SHP77 treated with DMSO at 0.1 percent for 48 hours (cell line): Measurements from ENCODE around the gene SFMBT1.
"Not testable (repeated sequence)": the region's sequence is repeated elsewhere in the genome, so short reads cannot be mapped to it uniquely, and the experiment has no call there.

Source experiments
- DNase-seq: peaks from one replicate; lab custom pipeline; 2025; lab: John Stamatoyannopoulos, UW

The SFMBT1 gene

DNA sequence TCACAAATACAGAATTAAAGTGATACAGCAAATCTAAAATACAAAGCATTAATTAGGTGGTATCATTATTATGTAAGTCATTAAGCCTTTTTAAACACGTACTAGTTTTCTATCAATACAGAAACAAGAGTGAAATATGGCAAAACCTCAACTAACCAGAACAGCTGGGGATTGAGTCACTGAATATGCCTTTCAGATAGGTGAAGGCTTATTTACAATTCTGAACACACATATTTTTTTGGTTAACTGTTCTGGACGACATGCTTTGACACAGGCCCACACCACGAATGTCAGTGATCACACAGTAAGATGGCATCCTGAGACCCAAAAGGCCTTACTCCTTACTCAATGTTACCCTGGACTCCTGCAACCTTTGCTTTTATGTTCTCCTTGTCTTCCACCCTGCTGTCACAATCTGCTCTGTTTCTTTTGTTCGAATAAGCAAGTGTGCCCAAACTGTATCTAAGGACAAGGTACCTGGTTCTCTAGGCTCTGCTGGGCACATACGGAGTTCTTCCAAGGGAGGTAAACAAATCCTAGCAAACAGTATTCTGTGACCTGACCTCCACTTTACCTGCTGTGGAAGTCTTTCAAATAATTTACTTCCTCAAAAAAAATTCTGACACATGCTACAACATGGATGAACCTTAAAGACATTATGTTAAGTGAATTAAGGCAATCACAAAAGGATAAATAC lies 7.0 kb downstream of the SFMBT1 start:
- no peak for DNase-seq

DNA sequence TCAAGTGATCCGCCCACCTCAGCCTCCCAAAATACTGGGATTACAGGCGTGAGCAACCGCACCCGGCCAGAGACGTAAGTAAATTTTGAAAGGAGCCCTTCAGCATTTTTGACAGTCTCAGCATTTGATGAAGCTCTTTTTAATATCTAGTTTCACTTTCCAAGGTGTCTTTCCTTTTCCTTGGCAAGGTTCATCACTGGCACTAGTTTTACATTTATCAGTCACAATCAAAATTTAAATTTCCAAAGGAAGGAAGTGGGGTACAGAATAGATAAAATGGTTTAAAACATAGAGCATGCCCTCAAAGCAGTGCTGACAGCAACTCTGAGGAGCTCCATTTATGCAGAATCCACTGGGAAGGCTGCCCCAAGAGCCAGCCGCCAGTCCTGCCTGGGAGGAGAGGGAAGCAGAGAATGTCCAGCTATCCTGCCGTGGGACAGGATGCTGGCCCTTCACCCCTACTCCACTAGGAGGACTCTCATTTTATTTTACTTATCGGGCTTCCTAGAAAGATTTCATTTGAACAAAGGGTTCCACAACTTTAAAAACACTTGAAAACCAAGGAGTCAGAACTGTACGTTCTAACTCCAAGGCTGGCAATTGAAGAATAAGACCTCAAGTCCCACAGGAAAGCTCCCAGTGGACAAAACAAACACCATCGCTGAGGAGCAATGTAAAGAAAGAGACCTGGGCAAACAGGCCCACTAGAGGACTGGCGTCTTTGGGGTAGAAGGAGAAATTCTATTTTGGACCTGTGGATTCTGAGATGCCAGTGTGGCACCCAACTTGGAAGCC lies 9.9 kb downstream of the SFMBT1 start:
- DNase-seq, result no peak

DNA sequence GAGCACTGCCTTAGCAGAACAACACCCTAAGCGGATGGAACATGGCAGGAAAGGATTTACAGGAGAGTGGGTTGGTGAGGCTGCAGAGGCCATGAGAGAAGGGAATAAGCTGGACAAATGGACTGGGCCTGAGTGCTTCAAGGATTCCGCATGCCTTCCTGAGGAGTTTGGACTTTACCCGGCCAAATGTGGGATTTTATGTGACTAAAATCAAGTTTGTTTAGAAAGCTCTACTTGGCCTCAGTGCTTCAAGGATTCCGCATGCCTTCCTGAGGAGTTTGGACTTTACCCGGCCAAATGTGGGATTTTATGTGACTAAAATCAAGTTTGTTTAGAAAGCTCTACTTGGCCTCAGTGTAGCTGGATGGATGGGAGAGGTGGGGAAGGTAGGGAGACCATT lies 10.9 kb downstream of the SFMBT1 start:
- not testable (repeated sequence) for DNase-seq

DNA sequence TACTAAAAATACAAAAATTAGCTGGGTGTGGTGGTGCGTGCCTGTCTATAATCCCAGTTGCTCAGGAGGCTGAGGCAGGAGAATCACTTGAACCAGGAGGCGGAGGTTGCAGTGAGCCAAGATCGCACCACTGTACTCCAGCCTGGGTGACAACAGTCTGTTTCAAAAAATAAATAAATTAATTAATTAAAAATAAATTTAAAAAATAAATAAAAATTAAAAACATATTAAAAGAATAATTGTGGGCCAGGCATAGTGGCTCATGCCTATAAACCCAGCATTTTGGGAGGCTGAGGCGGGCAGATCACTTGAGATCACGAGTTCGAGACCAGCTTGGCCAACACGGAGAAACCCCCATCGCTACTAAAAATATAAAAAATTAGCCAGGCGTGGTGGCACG lies 11.5 kb downstream of the SFMBT1 start:
- DNase-seq, result not testable (repeated sequence)

GRCh38 chr3:53032609-53033008 lies 13.3 kb downstream of the SFMBT1 start:
- DNase-seq, result no peak

DNA sequence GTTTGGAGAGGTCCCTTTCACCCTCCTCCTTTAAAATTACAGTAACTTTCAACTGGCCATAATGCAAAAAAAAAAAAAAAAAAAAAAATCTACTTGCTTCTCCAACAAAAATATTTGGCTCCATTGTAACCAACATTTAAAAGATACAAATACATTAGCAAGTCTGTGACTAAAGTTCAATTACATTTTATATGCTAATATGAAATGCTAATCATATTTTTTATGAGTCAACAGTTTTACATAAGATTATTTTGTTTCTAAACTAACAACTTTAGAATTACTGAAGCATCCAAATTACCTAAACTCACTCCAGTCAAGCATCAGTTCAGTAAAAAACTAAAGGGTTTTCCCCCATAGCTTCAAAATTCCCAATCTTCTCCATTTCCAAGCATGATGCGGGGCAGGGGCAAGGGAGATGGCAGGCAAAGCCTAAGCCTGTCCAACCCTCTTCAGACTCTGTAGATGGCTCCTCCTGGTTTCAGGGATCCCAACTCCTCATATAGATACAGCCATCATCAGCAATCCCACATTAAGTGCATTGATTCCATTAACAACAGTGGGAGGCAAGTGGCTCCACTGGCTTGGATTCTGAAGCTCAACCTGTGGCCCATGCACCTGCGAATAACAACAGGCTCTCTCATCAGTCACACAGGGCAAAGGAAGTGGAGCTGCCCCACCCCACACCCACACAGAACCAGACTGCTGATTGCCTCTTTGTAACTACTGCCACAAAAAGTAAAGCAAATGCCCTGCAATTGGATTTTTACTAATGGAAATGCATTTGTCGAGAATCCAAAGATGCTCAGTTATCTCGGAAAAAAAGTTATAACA lies 15.0 kb downstream of the SFMBT1 start:
- DNase-seq, result no peak

GRCh38 chr3:53028641-53029040 lies 17.2 kb downstream of the SFMBT1 start:
- DNase-seq, result no peak

DNA sequence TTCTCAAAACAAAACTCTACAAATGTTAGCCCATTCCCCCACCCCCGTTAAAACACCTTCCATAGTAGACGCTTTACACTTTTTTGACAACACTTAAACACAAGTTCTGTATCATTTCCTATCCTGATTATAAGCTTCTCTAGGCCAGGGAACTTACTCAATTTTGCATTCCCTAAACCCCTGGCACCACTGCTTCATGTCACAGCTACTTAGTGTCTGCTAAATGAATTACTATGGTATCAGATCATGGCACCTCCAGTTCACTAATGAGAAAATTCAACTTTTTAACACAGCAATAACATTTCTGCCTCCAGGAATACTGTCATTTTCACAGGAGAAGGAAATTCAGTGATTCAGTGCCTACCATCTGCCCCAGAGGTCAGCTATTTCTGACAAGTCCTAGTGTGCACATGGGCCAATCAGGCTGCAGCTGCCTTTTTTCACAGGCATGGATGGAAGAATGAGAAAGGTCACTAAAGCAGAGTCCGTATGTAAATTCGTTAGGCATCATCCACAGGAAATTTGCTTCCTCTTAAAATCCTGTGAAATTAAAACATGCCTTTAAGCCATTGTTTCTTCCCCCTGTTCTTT lies 18.5 kb downstream of the SFMBT1 start:
- no peak for DNase-seq

- DNase-seq, result no peak
These were observed 19.3 kb downstream of the SFMBT1 start for GRCh38 chr3:53026382-53027162.

DNA sequence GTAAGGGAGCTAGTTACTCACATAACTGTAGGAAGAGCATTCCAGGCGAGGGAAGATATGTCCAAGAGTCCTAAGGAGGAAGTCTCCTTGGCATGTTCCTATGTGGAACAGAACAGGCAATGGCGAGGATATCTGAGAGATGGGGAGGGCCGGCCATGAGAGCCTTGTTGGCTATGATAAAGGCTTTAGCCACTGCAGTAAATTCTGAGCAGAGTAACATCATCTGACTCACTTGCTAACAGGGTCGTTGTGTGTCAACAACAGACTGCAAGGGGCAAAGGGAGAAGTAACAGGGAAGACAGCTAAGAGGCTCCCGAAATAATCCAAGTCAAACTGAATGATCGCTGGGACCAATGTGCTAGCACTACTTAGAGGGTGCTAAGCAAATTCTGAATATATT lies 21.6 kb downstream of the SFMBT1 start:
- no peak for DNase-seq

DNA sequence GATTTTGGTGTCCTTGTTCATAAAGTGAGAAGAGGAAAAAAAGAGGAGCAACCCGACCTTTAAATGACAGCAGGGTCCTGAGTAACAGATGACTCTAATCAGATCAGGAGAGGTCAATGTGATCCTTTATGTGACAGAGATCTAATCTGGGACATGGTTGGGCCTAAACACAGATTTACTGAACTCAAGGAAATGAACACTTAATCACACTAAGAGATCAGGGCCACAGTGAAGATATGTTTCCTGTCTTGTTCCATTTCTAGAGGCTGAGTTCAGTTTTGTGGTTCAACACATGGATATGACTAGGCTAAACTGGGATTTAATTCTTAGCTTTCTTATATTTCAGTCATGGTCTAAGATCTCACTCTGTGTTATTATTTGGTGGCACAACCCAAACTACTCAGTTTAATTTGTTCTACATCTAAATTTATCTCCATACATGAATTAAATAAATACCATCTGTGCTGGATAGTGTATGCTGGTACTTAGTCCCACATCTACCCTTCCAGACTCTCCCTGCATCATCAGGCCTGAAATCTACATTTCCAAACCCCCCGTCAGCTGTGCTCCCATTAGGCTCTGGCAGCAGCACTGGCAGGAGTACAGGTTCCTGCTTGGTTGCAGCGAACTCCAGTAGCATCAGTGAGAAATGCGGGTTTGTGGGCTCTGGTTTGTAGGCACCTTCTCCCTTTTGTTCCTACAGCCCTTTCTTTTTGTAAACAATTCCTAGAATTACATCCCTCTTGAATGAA lies 22.6 kb downstream of the SFMBT1 start:
- DNase-seq, result no peak

- DNase-seq, result no peak
These were observed 23.2 kb downstream of the SFMBT1 start for GRCh38 chr3:53022647-53023046.

- no peak for DNase-seq
These were observed 29.6 kb downstream of the SFMBT1 start for GRCh38 chr3:53016236-53016635.

DNA sequence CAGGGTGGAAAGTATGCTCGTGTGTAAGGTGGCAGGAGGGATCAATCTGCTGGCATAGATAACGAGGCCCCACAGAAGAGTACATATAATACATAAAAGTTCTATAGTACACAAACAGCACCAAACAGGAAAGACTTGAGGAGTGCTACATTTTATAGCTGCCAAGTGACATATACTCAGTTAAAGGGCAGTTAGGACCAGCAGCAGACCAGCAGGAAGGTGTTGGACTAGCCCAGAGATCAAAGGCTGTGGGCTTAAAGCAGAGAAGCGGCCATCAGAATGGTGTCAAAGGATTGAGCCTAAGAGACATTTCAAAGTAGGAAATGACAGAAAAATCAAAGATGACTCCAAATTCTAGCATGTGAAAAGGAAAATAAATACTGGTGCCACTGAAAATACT lies 34.5 kb downstream of the SFMBT1 start:
- DNase-seq, result no peak

GRCh38 chr3:53009826-53010539 lies 35.9 kb downstream of the SFMBT1 start:
- DNase-seq, result no peak

DNA sequence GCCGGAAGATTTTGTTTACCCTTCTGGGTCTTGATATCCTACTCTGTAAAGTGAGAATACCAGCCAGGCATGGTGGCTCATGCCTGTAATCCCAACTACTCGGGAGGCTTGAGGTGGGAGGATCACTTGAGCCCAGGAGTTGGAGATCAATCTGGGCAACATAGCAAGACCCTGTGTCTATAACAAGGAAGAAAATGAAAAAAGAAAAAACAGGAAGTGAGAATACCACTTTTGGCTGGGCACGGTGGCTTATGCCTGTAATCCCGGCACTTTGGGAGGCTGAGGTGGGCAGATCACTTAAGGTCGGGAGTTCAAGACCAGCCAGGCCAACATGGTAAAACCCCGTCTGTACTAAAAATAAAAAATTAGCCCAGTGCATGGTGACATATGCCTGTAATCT lies 36.9 kb downstream of the SFMBT1 start:
- no peak for DNase-seq

DNA sequence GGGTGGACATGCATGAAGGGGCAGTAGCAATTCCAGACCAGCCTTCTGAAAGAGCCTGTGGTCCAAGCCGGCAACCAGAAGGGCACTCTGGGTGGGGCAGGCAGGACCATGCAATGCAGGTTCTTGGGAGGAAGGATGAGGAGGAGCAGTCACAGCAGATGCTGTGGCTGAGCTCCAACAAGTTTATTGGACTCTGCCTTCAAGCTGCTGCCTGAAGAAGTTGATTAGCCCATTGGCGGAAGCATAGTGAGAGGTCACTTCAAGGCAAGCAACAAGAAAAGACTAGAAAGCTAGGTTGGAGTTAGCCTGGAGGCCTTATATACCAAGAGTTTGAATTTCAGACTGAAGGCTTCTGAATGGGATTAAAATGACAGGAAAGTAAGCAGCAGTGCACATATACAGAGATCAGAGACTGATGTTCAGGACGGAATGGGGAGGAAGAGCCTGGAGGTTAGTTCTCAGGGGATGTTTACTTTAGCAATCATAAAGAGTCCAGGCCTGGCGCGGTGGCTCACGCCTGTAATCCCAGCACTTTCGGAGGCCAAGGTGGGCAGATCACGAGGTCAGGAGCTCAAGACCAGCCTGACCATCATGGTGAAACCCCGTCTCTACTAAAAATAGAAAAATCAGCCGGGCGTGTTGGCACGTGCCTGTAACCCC lies 39.9 kb downstream of the SFMBT1 start:
- no peak for DNase-seq

- no peak for DNase-seq
These were observed 40.5 kb downstream of the SFMBT1 start for GRCh38 chr3:53005338-53005737.

DNA sequence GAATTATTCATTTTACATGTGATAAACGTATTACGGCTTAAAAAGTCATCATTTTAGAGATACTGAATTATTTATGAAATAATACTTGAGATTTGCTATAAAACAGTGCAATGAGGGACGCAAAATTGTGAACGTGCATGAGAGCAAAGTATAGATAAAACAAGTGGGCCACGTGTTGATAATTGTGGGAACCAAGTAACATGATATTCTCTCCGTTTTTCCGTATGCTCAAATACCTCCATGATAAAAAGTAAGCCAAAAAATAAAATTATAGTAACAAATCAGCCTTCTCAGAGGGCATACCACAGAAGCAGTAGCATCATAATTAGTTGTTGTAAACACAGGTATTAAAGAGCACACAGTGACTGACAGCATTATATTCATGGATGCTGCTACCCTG lies 42.6 kb downstream of the SFMBT1 start:
- no peak for DNase-seq
